Stimulated activated naive CD8-positive, alpha-beta T cell treated with anti-CD3 and anti-CD28 coated beads, Interleukin-15, Interleukin-2, amounts not matched to agents 100 ng/mL and 50 ng/mL, for 24 hours (primary cell): ENCODE data around the gene CAMTA1.

Source experiments
- H3K27ac Mint-ChIP-seq: one replicate; pipeline ENCODE4 v1.8.0; 2021; ENCODE audit warnings: mild to moderate bottlenecking, mixed read lengths
- H3K27me3 Mint-ChIP-seq: one replicate; pipeline ENCODE4 v1.8.0; 2021; ENCODE audit warnings: mixed read lengths
- H3K36me3 Mint-ChIP-seq: one replicate; pipeline ENCODE4 v1.8.0; 2021; ENCODE audit warnings: low read depth, mixed read lengths
- H3K4me1 Mint-ChIP-seq: one replicate; pipeline ENCODE4 v1.8.0; 2021; ENCODE audit warnings: low read depth, mixed read lengths
- H3K4me3 Mint-ChIP-seq: one replicate; pipeline ENCODE4 v1.8.0; 2021; ENCODE audit warnings: mild to moderate bottlenecking, mixed read lengths
- H3K9me3 Mint-ChIP-seq: one replicate; pipeline ENCODE4 v1.8.0; 2021; ENCODE audit warnings: mixed read lengths

The CAMTA1 gene

DNA sequence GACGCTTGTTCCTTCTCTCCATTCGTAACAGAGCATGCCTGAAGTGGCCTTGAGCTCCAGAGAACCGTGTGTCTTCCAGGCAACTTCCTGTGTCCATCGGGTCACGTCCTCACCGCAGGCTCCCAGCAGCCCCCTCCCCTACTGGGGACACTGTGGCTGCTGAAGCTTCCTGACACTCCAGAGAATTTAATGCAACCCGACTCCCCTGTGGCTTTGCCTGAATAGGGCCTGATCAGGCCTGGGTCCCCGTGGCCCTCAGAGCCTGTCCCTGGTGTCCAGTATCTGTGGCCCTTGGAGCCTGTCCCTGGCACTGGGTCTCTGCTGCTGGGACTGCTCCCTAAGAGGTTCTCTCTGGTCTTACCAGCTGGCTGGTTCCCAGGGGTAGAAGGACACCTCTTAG, 766.2 kb downstream of the CAMTA1 start:
- H3K9me3 Mint-ChIP-seq: no peaks in the 10 kb centered on the region
- H3K27me3 Mint-ChIP-seq: peaks cover 17% of the 10 kb centered on the region
- peaks cover 53% of the 10 kb centered on the region for H3K4me1 Mint-ChIP-seq
- H3K4me3 Mint-ChIP-seq: no peak overlapping the region
- H3K36me3 Mint-ChIP-seq: no peaks in the 10 kb centered on the region
- H3K27ac Mint-ChIP-seq: peak overlapping the region; percentile 49

GRCh38 chr1:7552402-7552801, 767.1 kb downstream of the CAMTA1 start:
- H3K36me3 Mint-ChIP-seq: no peaks in the 10 kb centered on the region
- peaks cover 17% of the 10 kb centered on the region for H3K27me3 Mint-ChIP-seq
- H3K4me3 Mint-ChIP-seq: no peak overlapping the region

GRCh38 chr1:7553042-7553690, 767.9 kb downstream of the CAMTA1 start:
- H3K36me3 Mint-ChIP-seq: no peaks in the 10 kb centered on the region
- no peaks in the 10 kb centered on the region for H3K9me3 Mint-ChIP-seq
- no peak overlapping the region for H3K4me3 Mint-ChIP-seq
- no peak overlapping the region for H3K27ac Mint-ChIP-seq
- H3K4me1 Mint-ChIP-seq: peaks cover 53% of the 10 kb centered on the region
- peaks cover 17% of the 10 kb centered on the region for H3K27me3 Mint-ChIP-seq

More at GRCh38 chr1:7552402-7552801, 767.1 kb downstream of the CAMTA1 start:
- H3K9me3 Mint-ChIP-seq: no peaks in the 10 kb centered on the region
- H3K4me1 Mint-ChIP-seq: peaks cover 53% of the 10 kb centered on the region
- H3K27ac Mint-ChIP-seq: no peak overlapping the region

GRCh38 chr1:7554385-7555235, 769.4 kb downstream of the CAMTA1 start:
- no peaks in the 10 kb centered on the region for H3K36me3 Mint-ChIP-seq
- peaks cover 40% of the 10 kb centered on the region for H3K4me1 Mint-ChIP-seq
- no peak overlapping the region for H3K4me3 Mint-ChIP-seq
- H3K9me3 Mint-ChIP-seq: no peaks in the 10 kb centered on the region
- H3K27me3 Mint-ChIP-seq: peaks cover 17% of the 10 kb centered on the region
- peak overlapping the region; percentile 21 for H3K27ac Mint-ChIP-seq

DNA sequence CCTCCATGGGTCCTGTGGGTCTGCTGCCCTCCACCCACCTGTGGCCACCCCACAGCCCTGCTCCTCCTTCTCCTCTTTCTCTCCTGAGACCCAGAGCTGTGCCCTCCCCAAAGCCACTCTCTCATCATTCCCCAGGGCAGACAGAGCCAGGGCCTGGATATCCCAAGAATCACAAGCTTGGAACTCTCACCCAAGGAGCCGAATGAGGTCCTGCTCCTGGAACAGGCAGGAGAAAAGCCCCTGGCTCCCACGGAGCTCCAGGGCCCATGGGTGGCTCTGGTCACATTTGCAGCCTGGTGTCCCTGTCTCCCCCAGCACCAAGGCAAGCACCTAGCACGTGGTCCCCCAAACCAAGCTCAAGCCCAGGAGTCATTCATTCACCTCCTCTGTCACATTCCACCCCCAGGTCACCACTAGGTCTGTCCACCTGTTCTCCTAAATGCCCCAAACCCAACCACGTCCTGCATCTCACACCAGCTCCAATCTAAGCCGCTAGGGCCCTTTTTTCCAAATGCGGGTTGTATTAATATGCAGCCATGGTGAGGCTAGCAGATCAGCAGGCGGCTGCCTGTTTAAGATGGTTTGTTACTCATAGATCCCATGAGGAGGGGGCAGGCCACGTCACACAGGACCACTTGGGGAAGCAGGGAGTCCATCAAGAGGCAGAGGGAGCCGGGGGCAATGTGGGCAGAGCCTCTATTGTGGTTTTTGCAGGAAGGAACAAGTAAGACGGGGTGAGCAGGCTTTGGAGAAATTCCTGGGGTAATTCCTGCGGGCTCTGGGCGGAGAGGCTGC, 770.3 kb downstream of the CAMTA1 start:
- peak overlapping the region; percentile 79 for H3K27ac Mint-ChIP-seq

DNA sequence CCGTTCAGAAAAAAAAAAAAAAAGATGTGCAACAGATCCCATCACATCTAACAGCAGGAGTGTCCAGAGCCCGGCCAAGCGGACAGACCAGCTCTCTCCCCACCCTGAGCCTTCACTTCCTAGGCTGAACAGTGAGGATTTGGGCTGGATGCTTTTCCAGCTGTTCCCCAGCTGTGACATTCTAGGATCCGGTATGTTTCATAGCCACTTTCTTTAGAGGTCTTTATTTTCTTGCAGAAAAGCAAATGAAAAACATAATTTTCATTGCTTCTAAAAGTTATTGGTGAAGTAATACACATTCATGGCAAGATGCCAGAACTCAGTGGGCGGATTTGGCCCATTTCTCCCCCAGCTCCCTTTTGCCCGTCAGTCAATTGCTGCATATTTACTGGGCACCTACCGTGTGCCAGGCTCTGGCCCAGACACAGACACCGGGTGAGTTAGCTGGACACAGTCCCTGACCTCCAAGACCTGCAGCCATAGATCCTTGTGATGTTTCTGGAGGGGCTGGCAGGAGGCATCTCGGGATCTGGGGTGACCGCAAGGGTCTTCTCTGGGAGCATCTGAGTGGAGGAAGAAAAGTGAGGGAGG, 772.1 kb downstream of the CAMTA1 start:
- H3K27ac Mint-ChIP-seq: no peak overlapping the region
- no peaks in the 10 kb centered on the region for H3K9me3 Mint-ChIP-seq
- H3K27me3 Mint-ChIP-seq: peaks cover 17% of the 10 kb centered on the region
- H3K4me3 Mint-ChIP-seq: no peak overlapping the region
- H3K4me1 Mint-ChIP-seq: peaks cover 24% of the 10 kb centered on the region
- no peaks in the 10 kb centered on the region for H3K36me3 Mint-ChIP-seq

More for the DNA sequence above, 770.3 kb downstream of the CAMTA1 start:
- Mint-ChIP-seq H3K4me3 (no peak overlapping the region), H3K9me3 (no peaks in the 10 kb centered on the region), H3K36me3 (no peaks in the 10 kb centered on the region), H3K4me1 (peaks cover 32% of the 10 kb centered on the region), H3K27me3 (peaks cover 17% of the 10 kb centered on the region)

DNA sequence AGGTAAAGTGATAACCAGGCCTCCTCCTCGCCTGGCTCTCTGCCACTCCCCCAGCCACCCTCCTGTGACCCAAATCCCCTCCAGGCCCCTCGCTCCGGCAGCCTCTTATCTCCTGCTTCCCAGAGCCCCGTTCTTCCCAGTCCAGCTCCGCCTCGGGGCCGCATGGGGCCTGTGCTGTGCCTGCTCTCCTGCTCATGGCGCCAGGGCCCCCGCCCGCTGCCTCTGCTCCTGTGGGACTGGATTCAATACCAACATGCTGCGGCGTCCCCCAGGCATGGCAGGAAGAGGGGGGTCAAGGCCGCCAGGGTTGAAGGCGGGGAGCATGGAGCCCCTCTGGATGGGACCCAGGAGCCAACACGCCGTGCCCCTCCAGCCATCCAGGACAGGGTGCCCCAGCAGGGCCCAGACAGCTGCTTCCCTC, 772.8 kb downstream of the CAMTA1 start:
- Mint-ChIP-seq H3K27ac (no peak overlapping the region), H3K27me3 (peaks cover 14% of the 10 kb centered on the region), H3K9me3 (no peaks in the 10 kb centered on the region), H3K4me1 (peaks cover 24% of the 10 kb centered on the region), H3K4me3 (no peak overlapping the region), H3K36me3 (no peaks in the 10 kb centered on the region)

GRCh38 chr1:7558481-7558880, 773.2 kb downstream of the CAMTA1 start:
- H3K36me3 Mint-ChIP-seq: no peaks in the 10 kb centered on the region
- peaks cover 24% of the 10 kb centered on the region for H3K4me1 Mint-ChIP-seq
- H3K9me3 Mint-ChIP-seq: no peaks in the 10 kb centered on the region
- no peak overlapping the region for H3K4me3 Mint-ChIP-seq
- no peak overlapping the region for H3K27ac Mint-ChIP-seq
- peaks cover 12% of the 10 kb centered on the region for H3K27me3 Mint-ChIP-seq

- H3K27me3 Mint-ChIP-seq: peaks cover 11% of the 10 kb centered on the region
- no peak overlapping the region for H3K27ac Mint-ChIP-seq
These were observed 773.9 kb downstream of the CAMTA1 start for GRCh38 chr1:7558921-7559869.

GRCh38 chr1:7560128-7560527, 774.9 kb downstream of the CAMTA1 start:
- Mint-ChIP-seq H3K4me1 (peaks cover 10% of the 10 kb centered on the region), H3K9me3 (no peaks in the 10 kb centered on the region), H3K27ac (no peak overlapping the region), H3K4me3 (no peak overlapping the region), H3K36me3 (no peaks in the 10 kb centered on the region), H3K27me3 (peaks cover 7% of the 10 kb centered on the region)

More at GRCh38 chr1:7558921-7559869, 773.9 kb downstream of the CAMTA1 start:
- no peak overlapping the region for H3K4me3 Mint-ChIP-seq
- no peaks in the 10 kb centered on the region for H3K36me3 Mint-ChIP-seq
- no peaks in the 10 kb centered on the region for H3K9me3 Mint-ChIP-seq
- peaks cover 19% of the 10 kb centered on the region for H3K4me1 Mint-ChIP-seq

DNA sequence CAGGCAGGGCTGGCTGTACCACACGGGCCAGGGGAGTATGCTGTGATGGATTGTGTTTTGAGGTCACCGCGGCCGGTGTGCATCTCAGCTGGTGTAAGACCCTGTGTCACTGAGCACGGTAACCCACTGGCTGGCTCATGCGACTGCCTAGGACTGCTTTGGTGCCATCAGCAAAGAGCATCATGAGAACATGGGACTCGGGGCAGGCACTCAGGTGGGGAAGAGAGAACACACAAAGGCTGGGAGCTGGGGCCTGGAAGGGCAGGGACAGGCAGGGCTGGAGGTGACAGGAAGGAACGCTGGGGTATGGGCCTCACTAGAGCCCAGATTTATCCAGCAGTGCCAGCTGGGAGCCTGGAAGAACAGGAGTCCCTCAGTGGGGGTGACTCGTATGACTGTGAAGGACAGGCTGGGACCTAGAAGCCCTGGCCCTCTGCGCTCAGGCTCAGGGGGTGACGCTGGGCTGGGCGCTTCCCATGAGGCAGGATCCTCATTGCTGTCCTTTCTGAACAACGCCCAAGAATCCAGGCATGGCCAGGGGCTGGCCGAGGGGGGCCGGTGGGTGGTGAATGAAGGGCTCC, 775.4 kb downstream of the CAMTA1 start:
- Mint-ChIP-seq H3K27me3 (peaks cover 2% of the 10 kb centered on the region), H3K4me3 (no peak overlapping the region), H3K27ac (no peak overlapping the region), H3K9me3 (no peaks in the 10 kb centered on the region), H3K36me3 (no peaks in the 10 kb centered on the region), H3K4me1 (peaks cover 5% of the 10 kb centered on the region)

DNA sequence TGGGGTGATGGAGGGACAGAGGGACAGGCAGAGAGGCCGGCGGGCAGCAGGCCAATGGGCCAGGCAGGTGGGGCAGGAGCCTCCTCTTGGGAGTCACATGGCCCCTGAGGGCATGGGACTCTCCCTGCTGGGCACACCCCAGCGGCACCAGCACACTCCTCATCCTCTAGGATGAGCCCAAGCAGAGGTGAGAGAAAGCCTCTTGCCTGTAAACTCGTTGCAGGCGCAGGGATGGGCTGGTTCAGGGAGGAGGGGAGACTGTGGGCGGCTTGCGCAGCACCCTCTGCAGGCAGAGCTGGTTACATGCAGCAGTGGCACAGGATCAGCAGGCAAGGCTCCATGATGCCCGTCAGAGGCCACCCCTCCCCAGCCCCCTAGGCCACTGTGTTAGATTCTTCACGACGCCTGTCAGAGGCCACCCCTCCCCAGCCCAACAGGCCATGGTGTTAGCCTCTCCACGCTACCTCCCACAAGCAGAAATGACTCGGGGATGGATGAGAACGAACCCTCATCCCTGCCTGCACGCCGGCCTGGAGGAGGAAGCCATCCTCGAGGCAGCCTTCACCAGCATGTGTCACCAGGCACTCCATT, 776.2 kb downstream of the CAMTA1 start:
- H3K4me3 Mint-ChIP-seq: no peak overlapping the region
- H3K27me3 Mint-ChIP-seq: no peaks in the 10 kb centered on the region
- no peaks in the 10 kb centered on the region for H3K9me3 Mint-ChIP-seq
- H3K4me1 Mint-ChIP-seq: no peaks in the 10 kb centered on the region
- no peaks in the 10 kb centered on the region for H3K36me3 Mint-ChIP-seq
- no peak overlapping the region for H3K27ac Mint-ChIP-seq
